Measurements from ENCODE around the gene KCNA1.

- TF ChIP-seq REST (IDR thresholded peaks at IDR 0.05; ENCODE audit: low read depth) (no peak), MAX (IDR thresholded peaks at IDR 0.05) (no peak), POLR2A (IDR thresholded peaks at IDR 0.05; ENCODE audit: borderline replicate concordance, extremely low read depth, insufficient read depth, insufficient read length) (no peak), CTCF (IDR thresholded peaks at IDR 0.05 in 2 of 3, conservative IDR thresholded peaks at IDR 0.05 in 1 of 3; ENCODE audit: borderline replicate concordance in 1 of 3, insufficient read depth in 1 of 3, low read depth in 2 of 3, low read length in 2 of 3) (no peak), EZH2 (IDR thresholded peaks at IDR 0.05) (no peak), YY1 (IDR thresholded peaks at IDR 0.05; ENCODE audit: extremely low read depth, insufficient replicate concordance, low read depth, low read length) (no peak), ZNF274 (IDR thresholded peaks at IDR 0.05; ENCODE audit: low read depth, low read length) (no peak), POLR2AphosphoS5 (IDR thresholded peaks at IDR 0.05; ENCODE audit: low read depth, low read length) (no peak), EZH2phosphoT487 (IDR thresholded peaks at IDR 0.05; ENCODE audit: borderline replicate concordance) (no peak)
Measured at GRCh38 chr12:4918950-4919660, 9.4 kb downstream of the KCNA1 start.
